HG03520 (cell line): ENCODE results near the gene CD96.
"Not testable (repeated sequence)": the region's sequence is repeated elsewhere in the genome, so short reads cannot be mapped to it uniquely, and the experiment has no call there.

ENCODE experiments used
- ATAC-seq: cut with Tn5 transposase; IDR thresholded peaks from one replicate; pipeline ENCODE4 v1.9.1; 2021; ENCODE audit warnings: mild to moderate bottlenecking, moderate library complexity; ENCODE audit not compliant: unreplicated experiment

The CD96 gene

GRCh38 chr3:111561902-111562301 lies 19.9 kb downstream of the CD96 start:
- ATAC-seq: not testable (repeated sequence)

DNA sequence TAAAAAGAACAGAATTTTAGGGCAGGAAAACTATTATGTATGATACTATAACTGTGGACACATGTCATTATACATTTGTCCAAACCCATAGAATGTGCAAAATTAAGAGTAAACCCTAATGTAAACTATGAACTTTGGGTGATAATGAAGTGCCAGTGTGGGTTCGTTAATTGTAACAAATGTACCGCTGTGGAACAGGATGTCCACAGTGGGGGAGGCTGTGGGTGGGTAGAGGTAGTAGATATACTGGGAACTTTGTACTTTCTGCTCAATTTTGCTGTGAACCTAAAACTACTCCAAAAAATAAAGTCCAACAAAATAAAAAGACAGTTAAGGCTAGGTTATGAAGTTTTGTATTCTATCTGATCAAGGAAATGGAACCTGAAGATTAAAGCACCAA lies 24.8 kb downstream of the CD96 start:
- no peak for ATAC-seq

- ATAC-seq: no peak
Measured at GRCh38 chr3:111568355-111568754, 26.4 kb downstream of the CD96 start.

- ATAC-seq: no peak
Measured at GRCh38 chr3:111568911-111569310, 26.9 kb downstream of the CD96 start.

DNA sequence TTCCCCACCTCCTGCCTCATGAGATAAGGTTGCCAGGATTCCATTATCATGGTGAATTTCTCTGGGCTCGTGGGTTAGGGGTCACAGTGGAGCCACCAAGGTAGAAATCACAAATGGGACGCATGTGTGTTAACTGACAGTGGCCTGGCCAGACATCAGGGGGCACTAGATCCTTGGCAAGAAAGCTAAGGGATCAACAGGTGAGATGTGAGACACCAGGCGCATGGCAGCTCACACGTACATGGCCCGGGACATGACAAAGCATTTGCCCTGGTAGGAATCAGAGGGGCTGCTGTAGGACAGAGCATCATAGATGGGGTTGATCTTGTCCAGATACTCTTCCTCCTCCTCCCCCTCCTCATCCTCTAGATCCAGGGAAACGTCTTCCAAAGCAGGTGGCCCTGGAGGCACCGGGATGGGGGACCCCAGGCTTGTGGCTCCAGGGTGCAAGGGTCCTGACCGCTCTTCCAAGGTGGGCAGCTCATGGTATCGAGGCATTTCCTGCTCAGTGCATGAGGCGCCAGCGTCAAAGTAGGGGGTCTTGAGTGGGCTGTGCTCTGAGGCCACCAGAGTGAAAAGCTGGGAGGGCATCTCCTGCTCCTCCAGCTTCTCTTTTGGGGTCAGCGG lies 28.5 kb downstream of the CD96 start:
- ATAC-seq: no peak

DNA sequence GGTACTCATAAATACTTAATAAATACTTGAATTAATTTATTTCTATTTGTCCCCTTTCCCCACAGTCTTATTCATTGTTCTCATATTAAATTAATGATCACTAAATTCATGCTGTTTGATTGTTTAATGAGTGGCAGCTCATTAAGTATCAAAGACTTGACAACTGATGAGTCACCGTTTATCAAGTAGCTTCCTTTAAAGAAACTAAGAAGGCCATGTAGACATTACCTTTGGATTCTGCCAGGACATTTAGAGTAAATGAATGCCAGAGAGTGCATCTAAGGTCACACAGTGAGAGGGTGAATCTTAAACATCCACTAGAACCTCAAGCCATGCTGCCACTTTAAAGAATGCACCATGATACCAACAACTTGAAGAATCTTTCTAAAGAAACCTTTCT lies 29.3 kb downstream of the CD96 start:
- ATAC-seq: no peak

DNA sequence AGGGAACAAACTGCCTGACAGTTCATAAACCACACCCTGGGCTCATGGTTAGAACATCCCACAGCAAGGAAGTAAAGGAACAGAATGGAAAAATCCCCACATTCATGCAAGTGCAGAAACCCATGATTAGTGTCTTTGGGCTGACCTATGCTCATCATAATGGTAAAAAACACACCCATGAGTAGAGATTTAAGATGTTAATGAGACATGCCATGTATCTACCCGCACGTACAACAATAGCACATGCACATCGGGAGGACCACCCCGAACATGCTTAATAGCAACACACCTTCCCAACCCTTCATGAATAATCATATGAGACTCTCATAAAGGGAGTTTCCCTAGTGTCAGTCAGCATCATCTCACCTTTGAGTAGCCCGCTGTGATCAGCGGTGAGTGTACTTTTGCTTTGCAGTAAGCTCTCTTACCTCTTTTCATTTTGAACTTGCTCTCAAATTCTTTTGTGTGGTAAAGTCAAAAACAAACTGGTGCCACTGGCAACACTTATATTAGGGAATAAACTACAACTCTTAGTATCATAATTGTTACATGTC lies 30.0 kb downstream of the CD96 start:
- no peak for ATAC-seq

GRCh38 chr3:111577113-111577512 lies 35.1 kb downstream of the CD96 start:
- ATAC-seq: no peak

GRCh38 chr3:111577798-111578685 lies 36.0 kb downstream of the CD96 start:
- ATAC-seq: peak; percentile 95

- ATAC-seq: no peak
Measured at GRCh38 chr3:111578867-111579266, 36.9 kb downstream of the CD96 start.

GRCh38 chr3:111579495-111579894 lies 37.5 kb downstream of the CD96 start:
- ATAC-seq: no peak

GRCh38 chr3:111581403-111582119 lies 39.6 kb downstream of the CD96 start:
- no peak for ATAC-seq

GRCh38 chr3:111582120-111582474 lies 40.1 kb downstream of the CD96 start:
- ATAC-seq: no peak

DNA sequence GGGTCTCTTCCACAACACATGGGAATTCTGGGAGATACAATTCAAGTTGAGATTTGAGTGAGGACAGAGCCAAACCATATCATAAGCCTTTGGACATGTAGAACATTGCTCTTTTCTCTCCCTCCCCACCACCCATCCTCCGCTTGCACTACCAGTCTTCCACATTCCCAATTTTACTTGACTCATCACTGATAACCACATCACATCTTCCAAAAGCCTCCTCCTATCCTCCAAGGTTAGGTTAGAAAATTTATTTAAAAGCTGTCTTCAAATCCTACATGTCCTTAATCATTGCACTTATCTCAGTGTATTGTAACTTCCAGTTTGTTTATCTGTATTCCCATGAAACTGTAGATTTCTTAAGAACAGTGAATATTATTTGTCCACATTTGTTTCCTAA lies 42.7 kb downstream of the CD96 start:
- ATAC-seq: no peak

DNA sequence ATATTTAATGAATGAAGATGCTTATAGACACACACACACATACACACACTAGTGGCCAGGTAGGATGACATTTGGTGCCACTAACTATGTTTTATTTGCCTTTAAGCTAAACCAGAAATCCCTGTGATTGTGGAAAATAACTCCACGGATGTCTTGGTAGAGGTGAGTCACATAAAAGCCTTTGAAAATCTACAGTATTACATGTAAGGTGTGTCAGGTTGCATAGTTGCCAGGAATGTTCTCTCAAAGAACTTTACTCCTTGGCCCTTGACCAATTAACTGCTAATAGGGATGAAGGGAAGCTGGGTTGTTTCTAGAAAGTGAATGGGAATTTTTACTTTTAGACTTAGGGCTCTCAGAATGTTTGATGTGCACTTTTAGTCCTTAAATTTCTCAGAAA lies 43.2 kb downstream of the CD96 start:
- ATAC-seq: no peak

DNA sequence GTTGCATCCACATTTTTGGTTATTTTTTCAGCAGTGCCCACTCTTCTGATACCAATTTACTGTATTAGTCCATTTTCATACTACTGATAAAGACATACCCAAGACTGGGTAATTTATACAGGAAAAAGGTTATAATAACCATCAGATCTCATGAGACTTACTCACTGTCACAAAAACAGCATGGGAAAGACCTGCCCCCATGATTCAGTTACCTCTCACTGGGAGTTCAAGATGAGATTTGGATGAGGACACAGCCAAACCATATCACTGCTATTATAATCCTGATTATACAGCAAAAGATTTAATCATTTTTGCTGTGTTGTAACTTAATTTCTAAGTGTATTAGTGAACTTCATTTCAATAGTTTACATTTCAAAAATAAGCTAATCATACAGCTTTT lies 46.5 kb downstream of the CD96 start:
- no peak for ATAC-seq

- no peak for ATAC-seq
Measured at GRCh38 chr3:111589303-111590142, 47.5 kb downstream of the CD96 start.

GRCh38 chr3:111590143-111590491 lies 48.1 kb downstream of the CD96 start:
- ATAC-seq: no peak

DNA sequence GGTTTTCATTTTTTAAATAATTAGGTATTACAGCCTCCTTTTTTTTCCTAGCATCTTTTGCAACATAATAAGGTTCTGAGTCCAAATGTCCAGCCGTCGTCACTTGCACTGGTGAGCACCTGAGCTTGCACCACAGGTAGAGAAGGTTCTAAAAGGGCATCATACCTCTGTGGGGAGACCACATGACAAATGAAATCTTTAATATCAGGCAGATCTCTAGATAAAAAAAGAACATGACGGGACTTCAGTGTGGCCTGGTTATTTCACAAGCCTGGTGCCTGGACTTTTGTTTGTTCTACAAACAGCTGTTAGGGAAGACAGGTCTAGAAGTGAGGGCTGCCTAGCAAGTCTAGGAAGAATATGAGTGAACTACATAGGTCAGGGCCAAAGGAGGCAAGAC lies 49.6 kb downstream of the CD96 start:
- ATAC-seq: no peak

- no peak for ATAC-seq
Measured at GRCh38 chr3:111592143-111592542, 50.1 kb downstream of the CD96 start.

DNA sequence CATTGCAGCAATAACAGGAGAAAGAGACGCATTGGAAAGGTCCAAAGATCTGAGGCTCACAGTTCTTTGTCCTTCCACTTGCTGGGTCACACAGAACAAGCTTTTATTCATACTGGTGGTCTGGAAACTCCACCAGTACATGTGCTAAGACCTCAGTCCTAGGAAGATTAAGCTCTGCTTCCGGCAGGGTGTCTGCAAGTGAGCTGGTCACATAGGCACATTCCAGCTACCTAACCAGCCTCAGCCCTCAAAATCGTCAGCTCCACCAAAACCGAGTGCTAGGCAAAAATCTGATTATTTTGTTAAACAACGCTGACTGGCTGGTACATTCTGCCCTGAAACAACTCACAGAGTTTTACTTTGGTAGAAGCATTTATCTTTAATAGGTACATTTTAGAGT lies 50.9 kb downstream of the CD96 start:
- ATAC-seq: no peak
